ENCODE results near the gene CAPN12.

DNA sequence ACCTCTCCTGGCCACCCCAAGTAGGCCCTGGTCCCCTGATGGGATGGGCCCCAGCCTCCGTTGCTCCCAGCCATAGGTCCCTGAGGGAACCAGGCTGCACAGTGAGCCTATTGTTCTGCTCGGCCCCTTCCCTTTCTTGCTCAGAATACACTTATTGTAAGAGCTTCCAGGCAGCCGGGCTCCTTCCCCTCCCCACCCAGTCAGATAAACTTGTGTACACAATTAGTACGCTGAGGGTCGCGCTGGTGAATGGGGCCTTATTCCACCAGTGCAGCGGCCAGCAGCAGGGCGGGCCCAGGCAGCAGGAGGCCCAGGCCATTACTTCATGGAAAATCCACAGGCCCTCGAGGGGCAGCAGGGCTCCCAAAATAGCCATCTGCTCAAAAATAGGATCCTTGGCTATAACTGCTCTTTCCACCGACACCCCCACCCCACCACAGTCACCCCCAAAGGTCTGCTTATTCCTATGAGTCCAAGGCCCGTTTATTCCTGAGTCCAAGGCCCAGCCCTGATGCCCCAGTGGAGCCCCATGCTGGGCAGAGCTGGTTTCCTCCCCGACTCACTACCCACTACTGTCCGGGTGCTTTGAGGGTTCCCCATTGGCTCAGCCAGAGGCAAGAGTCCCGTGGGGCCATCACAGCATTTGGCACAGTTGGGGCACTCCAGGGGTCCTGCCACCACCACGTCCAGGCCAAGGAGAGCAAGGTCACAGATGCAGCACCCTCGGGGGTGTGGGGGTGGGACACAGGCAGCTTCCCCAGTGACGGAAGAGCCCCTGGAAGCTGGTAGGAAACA lies 22.1 kb downstream of the CAPN12 start:
- TF ChIP-seq, protein P1, sequence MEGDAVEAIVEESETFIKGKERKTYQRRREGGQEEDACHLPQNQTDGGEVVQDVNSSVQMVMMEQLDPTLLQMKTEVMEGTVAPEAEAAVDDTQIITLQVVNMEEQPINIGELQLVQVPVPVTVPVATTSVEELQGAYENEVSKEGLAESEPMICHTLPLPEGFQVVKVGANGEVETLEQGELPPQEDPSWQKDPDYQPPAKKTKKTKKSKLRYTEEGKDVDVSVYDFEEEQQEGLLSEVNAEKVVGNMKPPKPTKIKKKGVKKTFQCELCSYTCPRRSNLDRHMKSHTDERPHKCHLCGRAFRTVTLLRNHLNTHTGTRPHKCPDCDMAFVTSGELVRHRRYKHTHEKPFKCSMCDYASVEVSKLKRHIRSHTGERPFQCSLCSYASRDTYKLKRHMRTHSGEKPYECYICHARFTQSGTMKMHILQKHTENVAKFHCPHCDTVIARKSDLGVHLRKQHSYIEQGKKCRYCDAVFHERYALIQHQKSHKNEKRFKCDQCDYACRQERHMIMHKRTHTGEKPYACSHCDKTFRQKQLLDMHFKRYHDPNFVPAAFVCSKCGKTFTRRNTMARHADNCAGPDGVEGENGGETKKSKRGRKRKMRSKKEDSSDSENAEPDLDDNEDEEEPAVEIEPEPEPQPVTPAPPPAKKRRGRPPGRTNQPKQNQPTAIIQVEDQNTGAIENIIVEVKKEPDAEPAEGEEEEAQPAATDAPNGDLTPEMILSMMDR (IDR thresholded peaks at IDR 0.05): no peak
- no peak for TF ChIP-seq POLR2A (IDR thresholded peaks at IDR 0.05)

Measured in uterus (tissue), 2 donors.